ENCODE measurements around the gene BOLA2B.
"Not testable (repeated sequence)": the region's sequence is repeated elsewhere in the genome, so short reads cannot be mapped to it uniquely, and the experiment has no call there.

BOLA2B gene

DNA sequence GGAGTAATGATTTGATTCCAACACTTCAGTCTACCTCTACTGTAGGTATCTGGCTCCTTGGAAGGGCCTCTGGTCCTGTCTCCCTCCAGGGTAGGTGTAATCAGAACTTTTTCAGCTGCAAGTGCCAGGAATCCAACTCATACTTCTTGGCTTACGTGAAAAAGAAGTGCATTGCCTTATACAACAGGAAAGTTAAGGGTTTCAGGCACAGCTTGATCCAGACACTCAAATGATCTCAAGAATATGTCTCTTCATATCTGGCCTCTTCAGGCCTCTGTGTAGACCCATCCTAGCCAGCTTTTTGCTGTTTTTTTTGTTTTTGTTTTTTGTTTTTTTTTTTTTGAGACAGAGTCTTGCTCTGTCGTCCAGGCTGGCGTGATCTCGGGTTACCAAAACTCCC lies 14.3 kb downstream of the BOLA2B start:
- Histone ChIP-seq H3K9me3 (no peaks in the 10 kb centered on the region), H3K4me3 (ENCODE audit: low read depth in 1 of 2, low read length in 1 of 2) (no peak overlapping the region), H3K4me1 (ENCODE audit: control insufficient read depth in 1 of 2, insufficient read depth in 1 of 2, low read depth in 1 of 2, low read length in 1 of 2) (peaks cover 36 to 39% of the 10 kb centered on the region in 2 experiments), H3K27ac (no peak overlapping the region), H3K36me3 (no peaks in the 10 kb centered on the region), H3K27me3 (no peaks in the 10 kb centered on the region)
- TF ChIP-seq, protein P1, sequence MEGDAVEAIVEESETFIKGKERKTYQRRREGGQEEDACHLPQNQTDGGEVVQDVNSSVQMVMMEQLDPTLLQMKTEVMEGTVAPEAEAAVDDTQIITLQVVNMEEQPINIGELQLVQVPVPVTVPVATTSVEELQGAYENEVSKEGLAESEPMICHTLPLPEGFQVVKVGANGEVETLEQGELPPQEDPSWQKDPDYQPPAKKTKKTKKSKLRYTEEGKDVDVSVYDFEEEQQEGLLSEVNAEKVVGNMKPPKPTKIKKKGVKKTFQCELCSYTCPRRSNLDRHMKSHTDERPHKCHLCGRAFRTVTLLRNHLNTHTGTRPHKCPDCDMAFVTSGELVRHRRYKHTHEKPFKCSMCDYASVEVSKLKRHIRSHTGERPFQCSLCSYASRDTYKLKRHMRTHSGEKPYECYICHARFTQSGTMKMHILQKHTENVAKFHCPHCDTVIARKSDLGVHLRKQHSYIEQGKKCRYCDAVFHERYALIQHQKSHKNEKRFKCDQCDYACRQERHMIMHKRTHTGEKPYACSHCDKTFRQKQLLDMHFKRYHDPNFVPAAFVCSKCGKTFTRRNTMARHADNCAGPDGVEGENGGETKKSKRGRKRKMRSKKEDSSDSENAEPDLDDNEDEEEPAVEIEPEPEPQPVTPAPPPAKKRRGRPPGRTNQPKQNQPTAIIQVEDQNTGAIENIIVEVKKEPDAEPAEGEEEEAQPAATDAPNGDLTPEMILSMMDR (IDR thresholded peaks at IDR 0.05): no peak

DNA sequence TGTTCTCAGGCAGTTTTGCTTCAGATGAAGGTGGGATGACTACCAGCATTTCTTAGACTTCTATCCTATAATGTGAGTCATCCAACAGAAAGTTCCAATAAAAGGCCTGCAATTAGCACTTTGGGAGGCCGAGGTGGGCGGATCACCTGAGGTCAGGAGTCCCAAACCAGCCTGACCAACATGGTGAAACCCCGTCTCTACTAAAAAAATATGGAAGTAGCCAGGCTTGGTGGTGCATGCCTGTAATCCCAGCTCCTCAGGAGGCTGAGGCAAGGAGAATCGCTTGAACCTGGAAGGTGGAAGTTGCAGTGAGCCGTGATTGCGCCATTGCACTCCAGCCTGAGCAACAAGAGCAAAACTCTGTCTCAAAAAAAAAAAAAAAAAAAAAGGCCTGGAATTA lies 16.6 kb downstream of the BOLA2B start:
- peaks cover 28 to 33% of the 10 kb centered on the region in 2 experiments for H3K4me1 ChIP-seq (ENCODE audit: control insufficient read depth in 1 of 2, insufficient read depth in 1 of 2, low read depth in 1 of 2, low read length in 1 of 2)
- H3K27ac ChIP-seq: peak overlapping the region; percentile 80
- H3K36me3 ChIP-seq, H3K9me3 ChIP-seq, H3K27me3 ChIP-seq: not testable (repeated sequence)
- peak overlapping the region; percentile 12 to 35 for H3K4me3 ChIP-seq (ENCODE audit: low read depth in 1 of 2, low read length in 1 of 2)

DNA sequence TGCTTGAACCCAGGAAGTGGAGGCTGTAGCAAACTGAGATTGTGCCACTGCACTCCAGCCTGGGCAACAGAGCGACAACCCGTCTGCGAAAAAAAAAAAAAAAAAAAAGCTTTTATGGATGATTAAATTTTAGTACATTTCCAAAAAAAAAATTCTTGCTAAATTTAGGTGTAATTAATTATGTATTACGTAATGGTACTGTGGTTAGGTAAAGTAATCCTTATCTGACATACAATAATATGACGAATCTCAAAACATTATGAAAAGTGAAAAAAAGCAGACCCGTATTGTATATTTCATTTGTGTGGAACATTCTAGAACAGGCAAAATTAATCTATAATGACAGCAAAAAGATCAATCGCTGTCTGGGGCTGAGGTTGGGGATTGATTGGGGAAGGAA lies 20.4 kb downstream of the BOLA2B start:
- no peaks in the 10 kb centered on the region for H3K36me3 ChIP-seq
- H3K9me3 ChIP-seq: no peaks in the 10 kb centered on the region
- H3K4me3 ChIP-seq (ENCODE audit: low read depth in 1 of 2, low read length in 1 of 2): no peak overlapping the region
- TF ChIP-seq, protein P1 (IDR thresholded peaks at IDR 0.05): no peak
- peaks cover 41 to 42% of the 10 kb centered on the region in 2 experiments for H3K4me1 ChIP-seq (ENCODE audit: control insufficient read depth in 1 of 2, insufficient read depth in 1 of 2, low read depth in 1 of 2, low read length in 1 of 2)
- no peak overlapping the region for H3K27ac ChIP-seq
- no peaks in the 10 kb centered on the region for H3K27me3 ChIP-seq

DNA sequence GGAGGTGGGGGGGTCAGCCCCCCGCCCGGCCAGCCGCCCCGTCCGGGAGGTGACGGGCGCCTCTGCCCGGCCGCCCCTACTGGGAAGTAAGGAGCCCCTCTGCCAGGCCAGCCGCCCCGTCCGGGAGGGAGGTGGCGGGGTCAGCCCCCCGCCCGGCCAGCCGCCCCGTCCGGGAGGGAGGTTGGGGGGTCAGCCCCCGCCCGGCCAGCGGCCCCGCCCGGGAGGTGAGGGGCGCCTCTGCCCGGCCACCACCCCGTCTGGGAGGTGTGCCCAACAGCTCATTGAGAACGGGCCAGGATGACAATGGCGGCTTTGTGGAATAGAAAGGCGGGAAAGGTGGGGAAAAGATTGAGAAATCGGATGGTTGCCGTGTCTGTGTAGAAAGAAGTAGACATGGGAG lies 23.3 kb downstream of the BOLA2B start:
- H3K4me3 ChIP-seq (ENCODE audit: low read depth in 1 of 2, low read length in 1 of 2); H3K9me3 ChIP-seq; H3K36me3 ChIP-seq; H3K27ac ChIP-seq; H3K27me3 ChIP-seq: not testable (repeated sequence)
- H3K4me1 ChIP-seq (ENCODE audit: control insufficient read depth in 1 of 2, insufficient read depth in 1 of 2, low read depth in 1 of 2, low read length in 1 of 2): peaks cover 45 to 48% of the 10 kb centered on the region in 2 experiments

DNA sequence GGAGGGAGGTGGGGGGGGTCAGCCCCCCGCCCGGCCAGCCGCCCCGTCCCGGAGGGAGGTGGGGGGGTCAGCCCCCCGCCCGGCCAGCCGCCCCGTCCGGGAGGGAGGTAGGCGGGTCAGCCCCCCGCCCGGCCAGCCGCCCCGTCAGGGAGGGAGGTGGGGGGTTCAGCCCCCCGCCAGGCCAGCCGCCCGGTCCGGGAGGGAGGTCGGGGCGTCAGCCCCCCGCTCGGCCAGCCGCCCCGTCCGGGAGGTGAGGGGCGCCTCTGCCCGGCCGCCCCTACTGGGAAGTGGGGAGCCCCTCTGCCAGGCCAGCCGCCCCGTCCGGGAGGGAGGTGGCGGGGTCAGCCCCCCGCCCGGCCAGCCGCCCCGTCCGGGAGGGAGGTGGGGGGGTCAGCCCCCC lies 24.1 kb downstream of the BOLA2B start:
- H3K36me3 ChIP-seq; H3K27ac ChIP-seq; H3K27me3 ChIP-seq; H3K4me3 ChIP-seq (ENCODE audit: low read depth in 1 of 2, low read length in 1 of 2); H3K9me3 ChIP-seq: not testable (repeated sequence)
- peaks cover 50 to 55% of the 10 kb centered on the region in 2 experiments for H3K4me1 ChIP-seq (ENCODE audit: control insufficient read depth in 1 of 2, insufficient read depth in 1 of 2, low read depth in 1 of 2, low read length in 1 of 2)

DNA sequence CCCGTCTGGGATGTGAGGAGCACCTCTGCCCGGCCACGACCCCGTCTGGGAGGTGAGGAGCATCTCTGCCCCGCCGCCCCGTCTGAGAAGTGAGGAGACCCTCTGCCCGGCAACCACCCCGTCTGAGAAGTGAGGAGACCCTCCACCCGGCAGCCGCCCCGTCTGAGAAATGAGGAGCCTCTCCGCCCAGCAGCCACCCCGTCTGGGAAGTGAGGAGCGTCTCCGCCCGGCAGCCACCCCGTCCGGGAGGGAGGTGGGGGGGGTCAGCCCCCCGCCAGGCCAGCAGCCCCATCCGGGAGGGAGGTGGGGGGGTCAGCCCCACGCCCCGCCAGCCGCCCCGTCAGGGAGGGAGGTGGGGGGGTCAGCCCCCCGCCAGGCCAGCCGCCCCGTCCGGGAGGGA lies 24.7 kb downstream of the BOLA2B start:
- not testable (repeated sequence) for H3K4me3 ChIP-seq (ENCODE audit: low read depth in 1 of 2, low read length in 1 of 2); H3K27ac ChIP-seq; H3K9me3 ChIP-seq; H3K36me3 ChIP-seq; H3K27me3 ChIP-seq
- peaks cover 53 to 59% of the 10 kb centered on the region in 2 experiments for H3K4me1 ChIP-seq (ENCODE audit: control insufficient read depth in 1 of 2, insufficient read depth in 1 of 2, low read depth in 1 of 2, low read length in 1 of 2)

DNA sequence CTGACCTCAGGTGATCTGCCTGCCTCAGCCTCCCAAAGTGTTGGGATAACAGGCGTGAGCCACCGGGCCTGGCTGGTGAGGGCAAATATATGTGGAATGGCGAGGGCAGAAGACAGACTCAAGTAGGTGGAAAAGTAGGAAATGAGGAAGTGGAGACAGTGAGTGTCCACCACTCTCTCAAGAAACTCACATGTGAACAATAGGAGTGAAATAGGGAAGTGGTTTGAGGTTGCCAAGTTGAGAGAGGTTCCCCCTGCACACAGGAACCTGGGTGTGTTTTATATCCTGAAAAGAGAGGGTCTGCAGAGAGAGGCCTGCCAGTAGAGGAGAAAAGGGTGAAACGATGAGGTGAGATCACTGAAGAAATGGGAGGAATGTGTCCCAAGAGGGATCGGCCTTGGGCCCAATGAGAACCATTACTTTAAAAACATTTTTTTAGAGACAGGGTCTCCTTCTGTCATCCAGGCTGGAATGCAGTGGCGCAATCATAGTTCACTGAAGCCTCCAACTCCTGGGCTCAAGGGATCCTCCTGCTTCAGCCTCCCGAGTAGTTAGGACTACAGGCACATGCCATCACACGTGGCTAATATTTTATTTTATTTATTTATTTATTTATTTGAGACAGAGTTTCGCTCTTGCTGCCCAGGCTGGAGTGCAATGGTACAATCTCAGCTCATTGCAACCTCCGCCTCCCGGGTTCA lies 27.1 kb downstream of the BOLA2B start:
- Histone ChIP-seq H3K4me3 (ENCODE audit: low read depth in 1 of 2, low read length in 1 of 2) (peak overlapping the region; percentile 42 to 46), H3K36me3 (no peaks in the 10 kb centered on the region)
- TF ChIP-seq, protein P1 (IDR thresholded peaks at IDR 0.05): no peak

More for the DNA sequence above, 27.1 kb downstream of the BOLA2B start:
- Histone ChIP-seq H3K4me1 (ENCODE audit: control insufficient read depth in 1 of 2, insufficient read depth in 1 of 2, low read depth in 1 of 2, low read length in 1 of 2) (peaks cover 46 to 49% of the 10 kb centered on the region in 2 experiments), H3K27me3 (no peaks in the 10 kb centered on the region), H3K9me3 (no peaks in the 10 kb centered on the region), H3K27ac (peak overlapping the region; percentile 91)

All from neutrophil (primary cell).